ENCODE results near the gene RAP1GAP.

RAP1GAP gene

DNA sequence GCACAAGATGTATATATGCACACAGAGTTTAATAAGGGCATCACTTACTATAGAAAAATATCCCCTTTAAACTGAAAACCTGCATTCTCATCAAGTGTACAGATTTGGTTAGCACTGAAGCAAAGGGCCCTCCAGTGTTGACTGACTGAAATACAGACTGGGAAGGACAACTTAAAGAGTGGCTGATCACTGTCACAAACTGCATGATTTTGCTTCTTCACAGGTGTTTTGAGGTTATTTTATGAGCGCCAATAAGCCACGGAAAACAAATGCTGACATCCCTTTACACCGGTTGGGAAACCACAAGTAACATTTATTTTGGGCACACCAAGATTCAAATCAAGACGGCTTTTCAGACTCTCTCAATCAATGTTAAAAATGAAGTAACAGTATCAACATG is 30.9 kb upstream of the RAP1GAP start:
- H3K9me3 ChIP-seq (ENCODE audit: low read length): no peaks in the 10 kb centered on the region
- no peaks in the 10 kb centered on the region for H3K27me3 ChIP-seq (ENCODE audit: control insufficient read depth in 1 of 2, insufficient read depth in 2 of 2, low read length in 2 of 2)
- H3K36me3 ChIP-seq (ENCODE audit: insufficient read depth, low read length): peaks cover 43% of the 10 kb centered on the region
- H3K4me3 ChIP-seq (ENCODE audit: low read depth in 1 of 2, low read length in 2 of 2): no peak overlapping the region
- H3K27ac ChIP-seq (ENCODE audit: low read depth, low read length): no peak overlapping the region
- no peak overlapping the region for H3K9ac ChIP-seq (ENCODE audit: low read length)
- H3K4me1 ChIP-seq (ENCODE audit: insufficient read depth, low read length): no peaks in the 10 kb centered on the region

DNA sequence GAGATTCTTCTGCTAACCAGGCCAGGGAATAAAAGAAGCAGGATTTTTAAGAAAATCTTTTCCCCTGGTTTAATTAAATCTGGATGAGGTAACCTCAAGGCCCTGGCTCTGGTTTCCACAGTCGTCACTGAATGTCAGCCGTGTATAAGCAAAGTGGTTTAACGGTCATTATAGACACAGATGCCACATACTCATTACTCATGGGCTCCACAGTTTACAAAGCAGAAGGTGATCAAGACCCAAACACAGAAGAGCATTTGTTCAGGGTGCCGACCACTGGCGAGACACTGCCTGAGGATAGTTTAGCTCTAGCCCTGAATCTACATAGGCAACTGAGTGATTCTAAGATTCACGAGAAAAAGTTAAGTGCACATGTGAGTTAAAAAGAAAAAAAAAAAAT is 27.8 kb upstream of the RAP1GAP start:
- no peak overlapping the region for H3K4me3 ChIP-seq (ENCODE audit: low read depth in 1 of 2, low read length in 2 of 2)
- H3K9ac ChIP-seq (ENCODE audit: low read length): no peak overlapping the region
- H3K4me1 ChIP-seq (ENCODE audit: insufficient read depth, low read length): no peaks in the 10 kb centered on the region
- no peaks in the 10 kb centered on the region for H3K27me3 ChIP-seq (ENCODE audit: control insufficient read depth in 1 of 2, insufficient read depth in 2 of 2, low read length in 2 of 2)
- peaks cover 36% of the 10 kb centered on the region for H3K36me3 ChIP-seq (ENCODE audit: insufficient read depth, low read length)
- no peak overlapping the region for H3K27ac ChIP-seq (ENCODE audit: low read depth, low read length)
- H3K9me3 ChIP-seq (ENCODE audit: low read length): no peaks in the 10 kb centered on the region

DNA sequence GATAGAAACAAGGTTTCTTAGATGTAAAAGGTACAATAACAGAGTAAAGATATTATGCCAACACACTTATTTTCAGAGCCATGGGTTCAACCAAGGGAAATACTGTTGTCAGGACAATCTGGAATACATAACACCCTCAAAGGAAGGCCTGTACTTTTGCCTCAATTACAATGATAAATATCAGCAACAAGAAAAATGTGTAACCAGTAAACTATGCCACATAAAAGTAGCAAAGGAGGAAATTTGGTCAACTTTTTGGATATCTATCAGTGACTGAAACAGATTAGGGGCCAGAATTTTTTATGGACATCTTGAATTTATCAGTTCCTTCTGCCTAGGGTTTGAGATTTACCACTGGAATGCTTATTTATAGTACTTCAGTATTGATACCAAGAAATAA is 24.6 kb upstream of the RAP1GAP start:
- Histone ChIP-seq H3K27me3 (ENCODE audit: control insufficient read depth in 1 of 2, insufficient read depth in 2 of 2, low read length in 2 of 2) (no peaks in the 10 kb centered on the region), H3K4me1 (ENCODE audit: insufficient read depth, low read length) (no peaks in the 10 kb centered on the region), H3K9ac (ENCODE audit: low read length) (no peak overlapping the region), H3K4me3 (ENCODE audit: low read depth in 1 of 2, low read length in 2 of 2) (no peak overlapping the region), H3K27ac (ENCODE audit: low read depth, low read length) (no peak overlapping the region), H3K36me3 (ENCODE audit: insufficient read depth, low read length) (peaks cover 36% of the 10 kb centered on the region), H3K9me3 (ENCODE audit: low read length) (no peaks in the 10 kb centered on the region)

DNA sequence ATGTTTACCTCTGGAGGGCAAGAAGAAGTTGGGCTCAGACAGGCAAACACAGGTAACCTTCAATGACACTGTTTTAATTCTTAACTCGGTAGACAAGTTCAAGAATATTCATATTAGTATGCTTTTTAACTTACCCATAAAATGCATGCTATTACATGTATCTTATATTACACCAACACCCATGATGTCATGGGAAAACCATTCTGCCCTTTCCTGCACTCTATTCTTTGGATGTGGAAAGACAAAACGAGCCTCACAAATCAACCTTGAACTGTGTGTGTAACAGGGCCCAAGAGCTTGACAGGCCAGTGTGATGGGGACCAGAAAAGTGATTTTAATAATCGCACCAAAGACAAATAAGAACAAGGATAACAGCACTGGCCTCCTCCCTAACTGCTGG is 22.6 kb upstream of the RAP1GAP start:
- peaks cover 52% of the 10 kb centered on the region for H3K36me3 ChIP-seq (ENCODE audit: insufficient read depth, low read length)
- no peak overlapping the region for H3K27ac ChIP-seq (ENCODE audit: low read depth, low read length)
- H3K4me3 ChIP-seq (ENCODE audit: low read depth in 1 of 2, low read length in 2 of 2): no peak overlapping the region
- no peak overlapping the region for H3K9ac ChIP-seq (ENCODE audit: low read length)
- no peaks in the 10 kb centered on the region for H3K4me1 ChIP-seq (ENCODE audit: insufficient read depth, low read length)
- H3K27me3 ChIP-seq (ENCODE audit: control insufficient read depth in 1 of 2, insufficient read depth in 2 of 2, low read length in 2 of 2): no peaks in the 10 kb centered on the region
- H3K9me3 ChIP-seq (ENCODE audit: low read length): no peaks in the 10 kb centered on the region

DNA sequence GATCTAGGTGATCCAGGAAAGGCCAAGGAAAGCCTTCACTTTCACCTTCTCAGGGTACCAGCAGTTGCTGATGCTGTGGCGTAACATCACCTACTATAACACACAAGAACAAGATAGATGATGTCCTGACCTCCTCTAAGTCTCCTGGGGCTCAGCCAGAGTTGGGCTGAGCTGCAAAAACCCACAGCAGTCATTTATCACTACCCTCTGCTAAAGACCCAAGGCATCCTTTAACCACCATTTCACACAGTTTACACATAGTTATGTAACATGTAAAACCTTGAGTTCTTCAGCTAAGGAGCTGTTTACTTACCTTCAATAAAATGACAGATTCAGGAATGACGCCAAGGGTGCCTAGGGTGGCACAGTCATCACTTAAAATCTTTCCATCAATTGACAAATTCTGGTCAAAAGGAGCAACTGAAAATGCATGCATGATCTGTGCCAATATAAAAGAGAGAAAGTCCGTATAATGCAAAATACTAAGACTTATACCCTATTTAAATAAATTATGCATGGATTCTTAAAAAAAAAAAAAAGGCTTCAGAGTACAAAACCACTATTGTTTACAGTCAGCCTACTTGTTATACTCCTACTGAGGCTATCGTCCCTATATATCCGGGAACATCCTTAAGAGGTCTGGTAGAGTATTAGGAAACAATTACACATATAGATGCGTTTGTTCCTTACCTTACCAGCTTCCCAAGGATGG is 20.7 kb upstream of the RAP1GAP start:
- no peak overlapping the region for H3K27ac ChIP-seq (ENCODE audit: low read depth, low read length)
- H3K4me3 ChIP-seq (ENCODE audit: low read depth in 1 of 2, low read length in 2 of 2): no peak overlapping the region
- no peaks in the 10 kb centered on the region for H3K4me1 ChIP-seq (ENCODE audit: insufficient read depth, low read length)
- H3K9me3 ChIP-seq (ENCODE audit: low read length): no peaks in the 10 kb centered on the region
- H3K27me3 ChIP-seq (ENCODE audit: control insufficient read depth in 1 of 2, insufficient read depth in 2 of 2, low read length in 2 of 2): no peaks in the 10 kb centered on the region
- peaks cover 62% of the 10 kb centered on the region for H3K36me3 ChIP-seq (ENCODE audit: insufficient read depth, low read length)
- no peak overlapping the region for H3K9ac ChIP-seq (ENCODE audit: low read length)

GRCh38 chr1:21687081-21687529 is 17.9 kb upstream of the RAP1GAP start:
- Histone ChIP-seq H3K9me3 (ENCODE audit: low read length) (no peaks in the 10 kb centered on the region), H3K27ac (ENCODE audit: low read depth, low read length) (no peak overlapping the region), H3K4me1 (ENCODE audit: insufficient read depth, low read length) (no peaks in the 10 kb centered on the region), H3K27me3 (ENCODE audit: control insufficient read depth in 1 of 2, insufficient read depth in 2 of 2, low read length in 2 of 2) (no peaks in the 10 kb centered on the region), H3K9ac (ENCODE audit: low read length) (no peak overlapping the region), H3K4me3 (ENCODE audit: low read depth in 1 of 2, low read length in 2 of 2) (no peak overlapping the region), H3K36me3 (ENCODE audit: insufficient read depth, low read length) (peaks cover 61% of the 10 kb centered on the region)

- H3K36me3 ChIP-seq (ENCODE audit: insufficient read depth, low read length): peaks cover 59% of the 10 kb centered on the region
- no peaks in the 10 kb centered on the region for H3K4me1 ChIP-seq (ENCODE audit: insufficient read depth, low read length)
- H3K27ac ChIP-seq (ENCODE audit: low read depth, low read length): no peak overlapping the region
- H3K9ac ChIP-seq (ENCODE audit: low read length): no peak overlapping the region
- H3K4me3 ChIP-seq (ENCODE audit: low read depth in 1 of 2, low read length in 2 of 2): no peak overlapping the region
- no peaks in the 10 kb centered on the region for H3K9me3 ChIP-seq (ENCODE audit: low read length)
- H3K27me3 ChIP-seq (ENCODE audit: control insufficient read depth in 1 of 2, insufficient read depth in 2 of 2, low read length in 2 of 2): no peaks in the 10 kb centered on the region
These were observed 17.0 kb upstream of the RAP1GAP start for GRCh38 chr1:21685946-21686678.

DNA sequence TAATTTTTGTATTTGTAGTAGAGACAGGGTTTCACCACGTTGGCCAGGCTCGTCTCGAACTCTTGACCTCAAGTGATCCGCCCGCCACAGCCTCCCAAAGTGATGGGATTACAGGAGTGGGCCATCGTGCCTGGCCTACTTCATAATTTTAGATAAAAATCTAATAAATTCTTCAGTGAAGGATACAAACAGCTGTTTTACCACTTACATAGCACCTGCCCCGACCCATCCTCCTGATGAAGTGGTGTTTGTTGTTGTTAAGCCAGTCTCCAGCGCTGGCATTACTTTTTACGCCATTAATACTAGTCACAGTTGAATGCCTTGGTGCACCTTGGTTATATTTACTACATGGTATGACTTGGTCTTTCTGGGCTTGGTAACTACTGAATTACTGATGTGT is 12.3 kb upstream of the RAP1GAP start:
- no peaks in the 10 kb centered on the region for H3K27me3 ChIP-seq (ENCODE audit: control insufficient read depth in 1 of 2, insufficient read depth in 2 of 2, low read length in 2 of 2)
- H3K36me3 ChIP-seq (ENCODE audit: insufficient read depth, low read length): peaks cover 43% of the 10 kb centered on the region
- no peak overlapping the region for H3K4me3 ChIP-seq (ENCODE audit: low read depth in 1 of 2, low read length in 2 of 2)
- no peaks in the 10 kb centered on the region for H3K9me3 ChIP-seq (ENCODE audit: low read length)
- no peaks in the 10 kb centered on the region for H3K4me1 ChIP-seq (ENCODE audit: insufficient read depth, low read length)
- no peak overlapping the region for H3K27ac ChIP-seq (ENCODE audit: low read depth, low read length)
- no peak overlapping the region for H3K9ac ChIP-seq (ENCODE audit: low read length)

DNA sequence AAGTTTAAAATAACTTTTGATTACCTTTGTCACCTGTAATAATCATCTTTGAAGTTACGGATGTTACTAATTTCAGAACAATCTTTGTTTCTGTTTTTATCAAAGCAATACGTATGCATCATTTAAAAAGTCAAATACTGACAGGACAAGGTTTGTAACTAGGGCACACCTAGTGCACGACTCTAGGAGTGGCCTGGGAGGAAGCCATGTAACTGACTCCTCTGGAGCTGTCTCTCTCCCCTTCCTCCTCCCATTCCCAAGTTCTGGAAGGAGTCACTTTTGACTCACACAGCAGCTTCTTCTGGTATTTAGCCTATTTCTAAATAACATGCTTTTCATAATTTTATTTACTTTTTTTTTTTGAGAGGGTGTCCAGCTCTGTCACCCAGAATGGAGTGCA is 11.8 kb upstream of the RAP1GAP start:
- no peak overlapping the region for H3K4me3 ChIP-seq (ENCODE audit: low read depth in 1 of 2, low read length in 2 of 2)
- H3K4me1 ChIP-seq (ENCODE audit: insufficient read depth, low read length): no peaks in the 10 kb centered on the region
- no peaks in the 10 kb centered on the region for H3K9me3 ChIP-seq (ENCODE audit: low read length)
- no peak overlapping the region for H3K27ac ChIP-seq (ENCODE audit: low read depth, low read length)
- no peaks in the 10 kb centered on the region for H3K27me3 ChIP-seq (ENCODE audit: control insufficient read depth in 1 of 2, insufficient read depth in 2 of 2, low read length in 2 of 2)
- peaks cover 38% of the 10 kb centered on the region for H3K36me3 ChIP-seq (ENCODE audit: insufficient read depth, low read length)
- H3K9ac ChIP-seq (ENCODE audit: low read length): no peak overlapping the region

DNA sequence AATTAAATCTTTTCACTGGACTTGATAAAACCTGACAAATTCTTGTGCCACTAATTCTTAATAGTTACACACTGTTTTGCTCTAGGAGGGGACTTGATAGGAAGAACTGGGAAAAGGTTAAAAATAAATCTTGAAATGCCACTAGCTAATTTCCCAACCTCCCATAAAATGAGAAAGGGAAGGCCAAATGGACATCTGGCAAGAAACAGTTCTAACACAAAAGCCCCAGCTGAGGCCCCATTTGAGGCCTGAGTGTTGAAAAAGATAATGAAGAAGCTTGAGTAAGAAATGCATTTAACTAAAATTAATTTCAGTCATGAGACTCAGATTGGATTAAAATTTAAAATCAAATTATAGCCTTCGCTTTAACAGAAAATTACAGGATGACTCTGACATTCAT is 11.2 kb upstream of the RAP1GAP start:
- no peaks in the 10 kb centered on the region for H3K9me3 ChIP-seq (ENCODE audit: low read length)
- no peak overlapping the region for H3K4me3 ChIP-seq (ENCODE audit: low read depth in 1 of 2, low read length in 2 of 2)
- H3K27me3 ChIP-seq (ENCODE audit: control insufficient read depth in 1 of 2, insufficient read depth in 2 of 2, low read length in 2 of 2): no peaks in the 10 kb centered on the region
- H3K9ac ChIP-seq (ENCODE audit: low read length): no peak overlapping the region
- H3K4me1 ChIP-seq (ENCODE audit: insufficient read depth, low read length): no peaks in the 10 kb centered on the region
- H3K27ac ChIP-seq (ENCODE audit: low read depth, low read length): no peak overlapping the region
- H3K36me3 ChIP-seq (ENCODE audit: insufficient read depth, low read length): peaks cover 38% of the 10 kb centered on the region

GRCh38 chr1:21677168-21677567 is 8.0 kb upstream of the RAP1GAP start:
- H3K36me3 ChIP-seq (ENCODE audit: insufficient read depth, low read length): peaks cover 22% of the 10 kb centered on the region
- no peaks in the 10 kb centered on the region for H3K27me3 ChIP-seq (ENCODE audit: control insufficient read depth in 1 of 2, insufficient read depth in 2 of 2, low read length in 2 of 2)
- no peak overlapping the region for H3K9ac ChIP-seq (ENCODE audit: low read length)
- no peak overlapping the region for H3K4me3 ChIP-seq (ENCODE audit: low read depth in 1 of 2, low read length in 2 of 2)
- no peaks in the 10 kb centered on the region for H3K9me3 ChIP-seq (ENCODE audit: low read length)
- no peak overlapping the region for H3K27ac ChIP-seq (ENCODE audit: low read depth, low read length)
- H3K4me1 ChIP-seq (ENCODE audit: insufficient read depth, low read length): peaks cover 17% of the 10 kb centered on the region

- H3K4me3 ChIP-seq (ENCODE audit: low read depth in 1 of 2, low read length in 2 of 2): no peak overlapping the region
- H3K9me3 ChIP-seq (ENCODE audit: low read length): no peaks in the 10 kb centered on the region
- peaks cover under 1 to 4% of the 10 kb centered on the region in 2 donors for H3K27me3 ChIP-seq (ENCODE audit: control insufficient read depth in 1 of 2, insufficient read depth in 2 of 2, low read length in 2 of 2)
- H3K36me3 ChIP-seq (ENCODE audit: insufficient read depth, low read length): peaks cover 17% of the 10 kb centered on the region
- H3K4me1 ChIP-seq (ENCODE audit: insufficient read depth, low read length): peaks cover 26% of the 10 kb centered on the region
- H3K9ac ChIP-seq (ENCODE audit: low read length): no peak overlapping the region
- no peak overlapping the region for H3K27ac ChIP-seq (ENCODE audit: low read depth, low read length)
These were observed 5.8 kb upstream of the RAP1GAP start for GRCh38 chr1:21674957-21675356.

Data from muscle layer of colon (tissue), 2 donors.